ENCODE results near the gene PCNX1. TPM values are rescaled to one million over a fixed set of nuclear protein-coding genes. Genes with fewer than 3 reads are reported as not detected.
"Not testable (repeated sequence)": the region's sequence is repeated elsewhere in the genome, so short reads cannot be mapped to it uniquely, and the experiment has no call there.

Gene PCNX1
- total RNA-seq, 6 donors from 2014 or later: 38.4 to 98.5 (median 65.4) TPM

GRCh38 chr14:71140157-71140556 lies 232.9 kb downstream of the PCNX1 start:
- Histone ChIP-seq H3K9me3 (no peaks in the 10 kb centered on the region), H3K27ac (no peak overlapping the region), H3K4me1 (peaks cover 3 to 13% (median 7%) of the 10 kb centered on the region in 4 donors), H3K36me3 (no peaks in the 10 kb centered on the region), H3K4me3 (no peak overlapping the region), H3K27me3 (no peaks in the 10 kb centered on the region)
- TF ChIP-seq, protein P1, sequence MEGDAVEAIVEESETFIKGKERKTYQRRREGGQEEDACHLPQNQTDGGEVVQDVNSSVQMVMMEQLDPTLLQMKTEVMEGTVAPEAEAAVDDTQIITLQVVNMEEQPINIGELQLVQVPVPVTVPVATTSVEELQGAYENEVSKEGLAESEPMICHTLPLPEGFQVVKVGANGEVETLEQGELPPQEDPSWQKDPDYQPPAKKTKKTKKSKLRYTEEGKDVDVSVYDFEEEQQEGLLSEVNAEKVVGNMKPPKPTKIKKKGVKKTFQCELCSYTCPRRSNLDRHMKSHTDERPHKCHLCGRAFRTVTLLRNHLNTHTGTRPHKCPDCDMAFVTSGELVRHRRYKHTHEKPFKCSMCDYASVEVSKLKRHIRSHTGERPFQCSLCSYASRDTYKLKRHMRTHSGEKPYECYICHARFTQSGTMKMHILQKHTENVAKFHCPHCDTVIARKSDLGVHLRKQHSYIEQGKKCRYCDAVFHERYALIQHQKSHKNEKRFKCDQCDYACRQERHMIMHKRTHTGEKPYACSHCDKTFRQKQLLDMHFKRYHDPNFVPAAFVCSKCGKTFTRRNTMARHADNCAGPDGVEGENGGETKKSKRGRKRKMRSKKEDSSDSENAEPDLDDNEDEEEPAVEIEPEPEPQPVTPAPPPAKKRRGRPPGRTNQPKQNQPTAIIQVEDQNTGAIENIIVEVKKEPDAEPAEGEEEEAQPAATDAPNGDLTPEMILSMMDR (IDR thresholded peaks at IDR 0.05): no peak
- no peak for TF ChIP-seq POLR2AphosphoS5 (IDR thresholded peaks at IDR 0.05)
- TF ChIP-seq POLR2A (IDR thresholded peaks at IDR 0.05): no peak
- TF ChIP-seq EP300 (IDR thresholded peaks at IDR 0.05): no peak
- ATAC-seq (ENCODE audit: low FRiP score in 2 of 2): no peak
- 96% methylated on average over 2 of the region's 2 CpGs; no CpG with 5 or more reads in 1 of the 2 donors for WGBS, 2 donors
- no peak for DNase-seq

DNA sequence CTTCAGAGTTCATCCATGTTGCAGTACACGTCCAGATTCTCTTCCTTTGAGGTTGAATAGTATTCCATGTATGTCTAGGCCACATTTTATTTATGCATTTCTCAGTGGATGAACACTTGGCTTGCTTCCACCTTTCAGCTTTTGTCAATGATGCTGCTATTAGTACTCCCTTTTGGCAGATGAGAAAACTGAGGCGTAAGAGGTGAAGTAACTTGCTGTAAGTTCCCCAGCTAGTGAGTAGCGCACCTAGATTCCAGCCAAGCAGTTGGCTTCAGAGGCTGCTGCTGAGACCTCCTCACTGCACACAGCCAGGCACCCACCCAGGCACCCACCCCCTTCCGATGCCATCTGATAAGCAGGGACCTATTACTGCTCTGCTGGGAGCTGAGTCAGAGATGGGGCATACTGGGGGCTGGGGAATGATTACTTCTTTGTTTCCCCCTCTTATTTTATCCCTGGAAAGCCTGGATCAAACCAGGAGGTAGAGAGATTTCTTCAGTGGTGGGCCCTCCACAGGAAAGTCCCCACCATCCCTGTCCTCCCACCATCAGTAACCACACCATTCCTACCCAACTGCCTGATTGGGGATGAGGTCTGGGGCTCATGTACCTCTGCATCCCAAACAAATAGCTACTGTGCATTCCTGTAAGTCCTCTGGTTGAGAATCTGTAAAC lies 234.6 kb downstream of the PCNX1 start:
- 82 to 94% methylated on average over 4 of the region's 4 CpGs for whole genome bisulfite sequencing, 2 donors
- Histone ChIP-seq H3K27ac (peak overlapping the region in 1 of 4 donors; percentile 39), H3K27me3 (no peaks in the 10 kb centered on the region)

GRCh38 chr14:71142375-71143038 lies 235.2 kb downstream of the PCNX1 start:
- ATAC-seq (ENCODE audit: low FRiP score in 2 of 2) (peak in 1 of 2 donors; percentile 38), DNase-seq (no peak)
- Histone ChIP-seq H3K27ac (peak overlapping the region in 2 of 4 donors; percentile 13 to 52), H3K4me3 (no peak overlapping the region), H3K36me3 (no peaks in the 10 kb centered on the region), H3K27me3 (no peaks in the 10 kb centered on the region), H3K4me1 (peaks cover 3 to 13% (median 7%) of the 10 kb centered on the region in 4 donors), H3K9me3 (no peaks in the 10 kb centered on the region)
- TF ChIP-seq POLR2AphosphoS5 (IDR thresholded peaks at IDR 0.05): peak in 1 of 2 donors; percentile 22
- no peak for TF ChIP-seq POLR2A (IDR thresholded peaks at IDR 0.05)
- 66 to 78% methylated on average over 3 of the region's 3 CpGs for WGBS, 2 donors

More for the DNA sequence above, 234.6 kb downstream of the PCNX1 start:
- no peak for DNase-seq
- ATAC-seq (ENCODE audit: low FRiP score in 2 of 2): no peak
- Histone ChIP-seq H3K4me1 (peaks cover 3 to 13% (median 7%) of the 10 kb centered on the region in 4 donors), H3K4me3 (no peak overlapping the region), H3K36me3 (no peaks in the 10 kb centered on the region), H3K9me3 (no peaks in the 10 kb centered on the region)
- no peak for TF ChIP-seq POLR2A (IDR thresholded peaks at IDR 0.05)
- TF ChIP-seq POLR2AphosphoS5 (IDR thresholded peaks at IDR 0.05): no peak
- TF ChIP-seq, protein P1 (IDR thresholded peaks at IDR 0.05): no peak

GRCh38 chr14:71143381-71144290 lies 236.4 kb downstream of the PCNX1 start:
- H3K27me3 ChIP-seq: no peaks in the 10 kb centered on the region
- H3K27ac ChIP-seq: peak overlapping the region in 2 of 4 donors; percentile 13 to 21
- peaks cover 3 to 13% (median 7%) of the 10 kb centered on the region in 4 donors for H3K4me1 ChIP-seq
- TF ChIP-seq, protein P1 (IDR thresholded peaks at IDR 0.05): no peak
- TF ChIP-seq POLR2A (IDR thresholded peaks at IDR 0.05) (no peak), POLR2AphosphoS5 (IDR thresholded peaks at IDR 0.05) (no peak), EP300 (IDR thresholded peaks at IDR 0.05) (no peak)
- no peaks in the 10 kb centered on the region for H3K9me3 ChIP-seq
- WGBS, 2 donors: 64 to 66% methylated on average over 9 of the region's 9 CpGs
- no peak overlapping the region for H3K4me3 ChIP-seq
- no peaks in the 10 kb centered on the region for H3K36me3 ChIP-seq
- ATAC-seq (ENCODE audit: low FRiP score in 2 of 2): peak in 1 of 2 donors; percentile 30
- no peak for DNase-seq

GRCh38 chr14:71147335-71147734 lies 240.1 kb downstream of the PCNX1 start:
- H3K9me3 ChIP-seq: peaks cover 6 to 26% (median 13%) of the 10 kb centered on the region in 4 donors
- H3K27ac ChIP-seq; ATAC-seq (ENCODE audit: low FRiP score in 2 of 2); H3K4me1 ChIP-seq; DNase-seq; H3K36me3 ChIP-seq; H3K4me3 ChIP-seq; H3K27me3 ChIP-seq: not testable (repeated sequence)
- 87 to 96% methylated on average over 6 to 7 of the region's 7 CpGs for WGBS, 2 donors
